ENCODE measurements around the gene GTF2IRD1.
"Not testable (repeated sequence)": the region's sequence is repeated elsewhere in the genome, so short reads cannot be mapped to it uniquely, and the experiment has no call there.

GTF2IRD1 gene

DNA sequence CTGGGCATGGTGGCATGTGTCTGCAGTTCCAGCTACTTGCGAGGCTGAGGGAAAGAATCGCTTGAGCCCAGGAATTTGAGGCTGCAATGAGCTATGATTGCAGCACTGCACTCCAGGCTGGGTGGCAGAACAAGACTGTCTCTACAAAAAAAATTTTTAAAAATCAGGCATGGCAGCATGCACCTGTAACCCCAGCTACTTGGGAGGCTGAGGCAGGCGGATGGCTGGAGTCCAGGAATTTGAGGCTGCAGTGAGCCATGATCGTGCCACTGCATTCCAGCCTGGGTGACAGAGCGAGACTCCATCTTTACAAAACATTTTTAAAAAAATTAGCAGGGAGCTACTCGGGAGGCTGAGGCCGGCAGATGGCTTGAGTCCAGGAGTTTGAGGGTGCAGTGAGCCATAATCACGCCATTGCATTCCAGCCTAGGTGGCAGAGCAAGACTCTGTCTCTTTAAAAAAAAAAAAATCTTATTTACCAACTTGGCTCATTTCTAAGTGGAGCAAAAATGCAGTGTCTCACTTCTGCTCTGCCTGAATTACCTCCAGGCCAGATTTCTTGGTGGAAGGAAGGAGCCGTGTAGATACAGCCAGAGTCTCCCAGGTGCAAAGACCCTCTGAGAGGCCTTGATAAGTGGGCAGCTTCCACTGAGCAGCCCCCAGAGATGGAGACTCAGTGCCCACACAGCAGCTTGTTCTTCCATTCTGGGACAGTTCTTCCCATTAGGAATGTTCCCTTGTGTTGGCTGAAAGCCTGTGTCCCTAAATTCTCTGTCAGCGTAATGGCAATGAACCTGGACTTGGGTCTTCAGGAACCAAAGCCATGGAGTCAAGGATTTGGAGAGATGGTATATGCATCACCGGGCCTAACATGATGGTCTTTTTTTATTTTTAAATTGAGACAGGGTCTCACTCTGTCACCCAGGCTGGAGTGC, 30.0 kb downstream of the GTF2IRD1 start:
- peaks cover 48% of the 10 kb centered on the region for H3K4me1 ChIP-seq (ENCODE audit: control insufficient read depth, low read length)
- peaks cover 93% of the 10 kb centered on the region for H3K79me2 ChIP-seq (ENCODE audit: control insufficient read depth, low read length)

DNA sequence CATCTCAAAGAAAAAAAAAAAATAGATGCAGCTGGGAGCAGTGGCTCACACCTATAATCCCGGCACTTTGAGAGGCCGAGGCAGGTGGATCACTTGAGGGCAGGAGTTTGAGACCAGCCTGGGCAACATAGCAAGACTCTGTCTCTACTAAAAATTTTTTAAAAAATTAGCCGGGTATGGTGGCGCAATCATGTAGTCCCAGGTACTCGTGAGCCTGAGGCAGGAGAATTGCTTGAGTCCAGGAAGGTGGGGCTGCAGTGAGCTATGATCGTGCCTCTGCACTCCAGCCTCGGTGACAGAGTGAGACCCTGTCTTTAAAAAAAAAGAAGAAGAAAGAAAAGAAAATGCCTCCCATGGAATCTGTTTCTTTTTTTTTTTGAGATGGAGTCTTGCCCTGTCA, 31.9 kb downstream of the GTF2IRD1 start:
- Histone ChIP-seq H3K79me2 (ENCODE audit: control insufficient read depth, low read length) (peaks cover 93% of the 10 kb centered on the region), H3K4me1 (ENCODE audit: control insufficient read depth, low read length) (peaks cover 43% of the 10 kb centered on the region), H3F3A (ENCODE audit: control insufficient read depth, insufficient read depth) (peaks cover 4% of the 10 kb centered on the region), H3K4me3 (ENCODE audit: low read length) (no peak overlapping the region), H3K27ac (ENCODE audit: low read depth, low read length) (no peak overlapping the region), H3K9me2 (replicated peaks; ENCODE audit: control insufficient read depth, low read length) (no peaks in the 10 kb centered on the region), H4K20me1 (ENCODE audit: control insufficient read depth, insufficient read depth, low read depth, low read length) (peaks cover 3% of the 10 kb centered on the region; the same call in 1 of the 2 replicates), H3K36me3 (ENCODE audit: control insufficient read depth, low read length) (peaks cover under 1% of the 10 kb centered on the region), H3K4me2 (ENCODE audit: low read length) (no peak overlapping the region), H3K27me3 (ENCODE audit: control insufficient read depth, low read length) (no peaks in the 10 kb centered on the region), H3K9me3 (ENCODE audit: control insufficient read depth, insufficient read depth, low read length) (no peaks in the 10 kb centered on the region)
- no peak for TF ChIP-seq EZH2phosphoT487 (IDR thresholded peaks at IDR 0.05; ENCODE audit: borderline replicate concordance, low read length)
- TF ChIP-seq, protein P1, sequence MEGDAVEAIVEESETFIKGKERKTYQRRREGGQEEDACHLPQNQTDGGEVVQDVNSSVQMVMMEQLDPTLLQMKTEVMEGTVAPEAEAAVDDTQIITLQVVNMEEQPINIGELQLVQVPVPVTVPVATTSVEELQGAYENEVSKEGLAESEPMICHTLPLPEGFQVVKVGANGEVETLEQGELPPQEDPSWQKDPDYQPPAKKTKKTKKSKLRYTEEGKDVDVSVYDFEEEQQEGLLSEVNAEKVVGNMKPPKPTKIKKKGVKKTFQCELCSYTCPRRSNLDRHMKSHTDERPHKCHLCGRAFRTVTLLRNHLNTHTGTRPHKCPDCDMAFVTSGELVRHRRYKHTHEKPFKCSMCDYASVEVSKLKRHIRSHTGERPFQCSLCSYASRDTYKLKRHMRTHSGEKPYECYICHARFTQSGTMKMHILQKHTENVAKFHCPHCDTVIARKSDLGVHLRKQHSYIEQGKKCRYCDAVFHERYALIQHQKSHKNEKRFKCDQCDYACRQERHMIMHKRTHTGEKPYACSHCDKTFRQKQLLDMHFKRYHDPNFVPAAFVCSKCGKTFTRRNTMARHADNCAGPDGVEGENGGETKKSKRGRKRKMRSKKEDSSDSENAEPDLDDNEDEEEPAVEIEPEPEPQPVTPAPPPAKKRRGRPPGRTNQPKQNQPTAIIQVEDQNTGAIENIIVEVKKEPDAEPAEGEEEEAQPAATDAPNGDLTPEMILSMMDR (IDR thresholded peaks at IDR 0.05; ENCODE audit: low read depth, low read length, poor library complexity, severe bottlenecking), result no peak

More for the DNA sequence above, 30.0 kb downstream of the GTF2IRD1 start:
- TF ChIP-seq EZH2phosphoT487 (IDR thresholded peaks at IDR 0.05; ENCODE audit: borderline replicate concordance, low read length), result no peak
- TF ChIP-seq, protein P1 (IDR thresholded peaks at IDR 0.05; ENCODE audit: low read depth, low read length, poor library complexity, severe bottlenecking), result no peak
- Histone ChIP-seq H3K27ac (ENCODE audit: low read depth, low read length) (no peak overlapping the region), H3K4me3 (ENCODE audit: low read length) (no peak overlapping the region), H4K20me1 (ENCODE audit: control insufficient read depth, insufficient read depth, low read depth, low read length) (peaks cover 3% of the 10 kb centered on the region; the same call in 1 of the 2 replicates), H3K36me3 (ENCODE audit: control insufficient read depth, low read length) (no peaks in the 10 kb centered on the region), H3F3A (ENCODE audit: control insufficient read depth, insufficient read depth) (peaks cover 3% of the 10 kb centered on the region), H3K9me2 (replicated peaks; ENCODE audit: control insufficient read depth, low read length) (no peaks in the 10 kb centered on the region), H3K9me3 (ENCODE audit: control insufficient read depth, insufficient read depth, low read length) (no peaks in the 10 kb centered on the region), H3K27me3 (ENCODE audit: control insufficient read depth, low read length) (no peaks in the 10 kb centered on the region), H3K4me2 (ENCODE audit: low read length) (no peak overlapping the region)

DNA sequence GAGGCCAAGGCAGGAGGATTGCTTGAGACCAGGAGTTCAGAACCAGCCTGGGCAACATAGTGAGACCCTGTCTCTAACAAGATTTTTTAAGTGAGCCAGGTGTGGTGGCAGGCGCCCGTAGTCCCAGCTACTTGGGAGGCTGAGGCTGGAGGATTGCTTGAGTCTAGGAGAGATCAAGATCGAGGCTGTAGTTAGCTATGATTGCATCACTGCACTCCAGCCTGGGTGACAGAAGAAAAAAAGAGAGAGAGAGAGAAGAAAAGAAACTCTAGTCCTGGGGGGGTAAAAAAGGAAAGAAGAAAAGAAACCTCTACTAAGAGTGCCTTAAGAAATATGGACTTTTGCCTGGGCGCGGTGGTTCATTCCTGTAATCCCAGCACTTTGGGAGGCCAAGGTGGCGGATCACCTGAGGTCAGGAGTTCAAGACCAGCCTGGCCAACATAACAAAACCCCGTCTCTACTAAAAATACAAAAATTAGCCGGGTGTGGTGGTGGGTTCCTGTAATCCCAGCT, 34.9 kb downstream of the GTF2IRD1 start:
- peaks cover 88% of the 10 kb centered on the region for H3K79me2 ChIP-seq (ENCODE audit: control insufficient read depth, low read length)
- H3F3A ChIP-seq (ENCODE audit: control insufficient read depth, insufficient read depth); H3K9me2 ChIP-seq (replicated peaks; ENCODE audit: control insufficient read depth, low read length); H3K9me3 ChIP-seq (ENCODE audit: control insufficient read depth, insufficient read depth, low read length); H3K27ac ChIP-seq (ENCODE audit: low read depth, low read length); H3K4me2 ChIP-seq (ENCODE audit: low read length); H4K20me1 ChIP-seq (ENCODE audit: control insufficient read depth, insufficient read depth, low read depth, low read length); H3K4me3 ChIP-seq (ENCODE audit: low read length); H3K27me3 ChIP-seq (ENCODE audit: control insufficient read depth, low read length); H3K36me3 ChIP-seq (ENCODE audit: control insufficient read depth, low read length): not testable (repeated sequence)
- H3K4me1 ChIP-seq (ENCODE audit: control insufficient read depth, low read length), result peaks cover 40% of the 10 kb centered on the region

All from DOHH2 (cell line).